Upper lobe of right lung (tissue), 1 donor: ENCODE results near the gene METTL25B. TPM values are rescaled to one million over a fixed set of nuclear protein-coding genes. Genes with fewer than 3 reads are reported as not detected.

Source experiments
- ATAC-seq: fragments of 200-7000 bp; cut with Tn5 transposase; one replicate; pipeline ENCODE4 v1.9.1; 2020; ENCODE audit warnings: mild to moderate bottlenecking, moderate library complexity
- DNase-seq: peaks from one replicate; pipeline ENCODE4 v3.0.0-alpha.2; 2020
- H3K27ac ChIP-seq: fragments of 200-600 bp; one replicate; pipeline ENCODE4 v1.8.0; 2022
- H3K27me3 ChIP-seq: fragments of 200-600 bp; one replicate; pipeline ENCODE4 v1.8.0; 2022; ENCODE audit warnings: mild to moderate bottlenecking
- H3K36me3 ChIP-seq: fragments of 200-600 bp; one replicate; pipeline ENCODE4 v1.8.0; 2022
- H3K4me1 ChIP-seq: fragments of 200-600 bp; one replicate; pipeline ENCODE4 v1.8.0; 2022
- H3K4me3 ChIP-seq: fragments of 200-600 bp; one replicate; pipeline ENCODE4 v1.8.0; 2022; ENCODE audit warnings: mild to moderate bottlenecking
- H3K9me3 ChIP-seq: fragments of 200-600 bp; one replicate; pipeline ENCODE4 v1.8.0; 2022
- CTCF ChIP-seq: fragments of 200-600 bp; IDR thresholded peaks from one replicate; pipeline ENCODE4 v1.8.0; 2022; ENCODE audit warnings: antibody characterized with exemption
- intact Hi-C: fragments of 100-400 bp; cut with DNase I; formaldehyde crosslinking; loops from one replicate; pipeline ENCODE4 v1.11.0; 2022
- total RNA-seq: library from RNA; stranded (reverse); fragmentation: NEBNext Ultra II Directional; extraction: Animal tissue kit (Norgen Biotek cat#: 25700); gene quantifications from one replicate; pipeline ENCODE4 v1.2.1, GENCODE V29; 2021
- donor health status: DM: no; HTN: yes; CAD: no; lungs with severe emphysema.

METTL25B gene
- total RNA-seq, 1 donor from 2014 or later: 42.4 TPM

GRCh38 chr1:156746406-156746727, 18.1 kb downstream of the METTL25B start:
- peaks cover 45% of the 10 kb centered on the region for H3K4me1 ChIP-seq

GRCh38 chr1:156746728-156747631, 18.7 kb downstream of the METTL25B start:
- peak overlapping the region; percentile 96 for H3K4me3 ChIP-seq
- H3K36me3 ChIP-seq: peaks cover 22% of the 10 kb centered on the region
- no peaks in the 10 kb centered on the region for H3K9me3 ChIP-seq
- ATAC-seq (peak; percentile 68), DNase-seq (peak; percentile 95)
- H3K27ac ChIP-seq: peak overlapping the region; percentile 98
- intact Hi-C loops: no loop called here
- peak; percentile 14 for TF ChIP-seq CTCF
- H3K4me1 ChIP-seq: peaks cover 40% of the 10 kb centered on the region
- H3K27me3 ChIP-seq: no peaks in the 10 kb centered on the region

More at GRCh38 chr1:156746406-156746727, 18.1 kb downstream of the METTL25B start:
- intact Hi-C loops: no loop called here
- DNase-seq (no peak), ATAC-seq (no peak)
- H3K9me3 ChIP-seq: no peaks in the 10 kb centered on the region
- H3K4me3 ChIP-seq: peak overlapping the region; percentile 96
- peaks cover 25% of the 10 kb centered on the region for H3K36me3 ChIP-seq
- TF ChIP-seq CTCF: no peak
- peak overlapping the region; percentile 98 for H3K27ac ChIP-seq
- H3K27me3 ChIP-seq: no peaks in the 10 kb centered on the region

- no peak for ATAC-seq
- Histone ChIP-seq H3K27me3 (no peaks in the 10 kb centered on the region), H3K4me3 (peak overlapping the region; percentile 96), H3K36me3 (peaks cover 14% of the 10 kb centered on the region), H3K4me1 (peaks cover 47% of the 10 kb centered on the region), H3K27ac (peak overlapping the region; percentile 98), H3K9me3 (no peaks in the 10 kb centered on the region)
- TF ChIP-seq CTCF: no peak
- DNase-seq: no peak
- intact Hi-C loops: no loop called here
Measured at GRCh38 chr1:156747742-156748669, 19.7 kb downstream of the METTL25B start.

GRCh38 chr1:156748670-156749418, 20.6 kb downstream of the METTL25B start:
- Histone ChIP-seq H3K27me3 (no peaks in the 10 kb centered on the region), H3K36me3 (peaks cover 5% of the 10 kb centered on the region), H3K4me3 (peak overlapping the region; percentile 96), H3K9me3 (no peaks in the 10 kb centered on the region), H3K4me1 (peaks cover 52% of the 10 kb centered on the region), H3K27ac (peak overlapping the region; percentile 98)
- DNase-seq (peak; percentile 78), ATAC-seq (peak; percentile 6)
- intact Hi-C loops: no loop called here
- no peak for TF ChIP-seq CTCF

GRCh38 chr1:156749419-156750118, 21.3 kb downstream of the METTL25B start:
- Histone ChIP-seq H3K4me3 (peak overlapping the region; percentile 96), H3K27ac (peak overlapping the region; percentile 98), H3K9me3 (no peaks in the 10 kb centered on the region), H3K27me3 (no peaks in the 10 kb centered on the region), H3K4me1 (peaks cover 52% of the 10 kb centered on the region), H3K36me3 (no peaks in the 10 kb centered on the region)
- no peak for ATAC-seq
- no peak for DNase-seq
- intact Hi-C loops: no loop called here
- no peak for TF ChIP-seq CTCF
